Stomach (tissue), 4 donors: ENCODE results near the gene ATP6V0A4.

ENCODE experiments used
- POLR2A ChIP-seq, 4 donors: fragments of 450-650 bp; IDR thresholded peaks; one replicate each; pipeline ENCODE4 v1.6.1; 2016; ENCODE audit warnings: antibody characterized with exemption in 4 of 4, control low read depth in 2 of 4, mild to moderate bottlenecking in 1 of 4, moderate library complexity in 1 of 4
- TF ChIP-seq, protein P1 (sequence below), 7 experiments: fragments of 450-650 bp in 4 of 7; fragments of 200-600 bp in 3 of 7; sonication (generic) in 3 of 7; IDR thresholded peaks; one replicate each; pipeline ENCODE4 v1.5.1; 2016 to 2019; ENCODE audit warnings: antibody characterized with exemption in 7 of 7, control low read depth in 2 of 7, mild to moderate bottlenecking in 1 of 7

GRCh38 chr7:138756591-138757242 is 41.3 kb downstream of the ATP6V0A4 start:
- TF ChIP-seq POLR2A (IDR thresholded peaks at IDR 0.05) = no peak
- TF ChIP-seq, protein P1, sequence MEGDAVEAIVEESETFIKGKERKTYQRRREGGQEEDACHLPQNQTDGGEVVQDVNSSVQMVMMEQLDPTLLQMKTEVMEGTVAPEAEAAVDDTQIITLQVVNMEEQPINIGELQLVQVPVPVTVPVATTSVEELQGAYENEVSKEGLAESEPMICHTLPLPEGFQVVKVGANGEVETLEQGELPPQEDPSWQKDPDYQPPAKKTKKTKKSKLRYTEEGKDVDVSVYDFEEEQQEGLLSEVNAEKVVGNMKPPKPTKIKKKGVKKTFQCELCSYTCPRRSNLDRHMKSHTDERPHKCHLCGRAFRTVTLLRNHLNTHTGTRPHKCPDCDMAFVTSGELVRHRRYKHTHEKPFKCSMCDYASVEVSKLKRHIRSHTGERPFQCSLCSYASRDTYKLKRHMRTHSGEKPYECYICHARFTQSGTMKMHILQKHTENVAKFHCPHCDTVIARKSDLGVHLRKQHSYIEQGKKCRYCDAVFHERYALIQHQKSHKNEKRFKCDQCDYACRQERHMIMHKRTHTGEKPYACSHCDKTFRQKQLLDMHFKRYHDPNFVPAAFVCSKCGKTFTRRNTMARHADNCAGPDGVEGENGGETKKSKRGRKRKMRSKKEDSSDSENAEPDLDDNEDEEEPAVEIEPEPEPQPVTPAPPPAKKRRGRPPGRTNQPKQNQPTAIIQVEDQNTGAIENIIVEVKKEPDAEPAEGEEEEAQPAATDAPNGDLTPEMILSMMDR (IDR thresholded peaks at IDR 0.05) = no peak
